HEK293 (cell line): ENCODE results near the gene CPA4.

Experiments
- FEZF1 ChIP-seq: fragments of 450-650 bp; formaldehyde crosslinking; IDR thresholded peaks from 2 replicates; pipeline ENCODE4 v1.5.1; 2016; ENCODE audit warnings: missing biosample characterization, missing genetic modification characterization
- YY1 ChIP-seq: fragments of 450-650 bp; formaldehyde crosslinking; IDR thresholded peaks from 2 replicates; pipeline ENCODE4 v1.5.1; 2018; ENCODE audit warnings: missing biosample characterization, missing genetic modification characterization
- ZNF138 ChIP-seq: fragments of 450-650 bp; formaldehyde crosslinking; IDR thresholded peaks from 2 replicates; pipeline ENCODE4 v1.5.1; 2016; ENCODE audit warnings: missing biosample characterization, missing genetic modification characterization, borderline replicate concordance
- ZNF274 ChIP-seq, 2 experiments: fragments of 200-500 bp in 1 of 2; fragments of 450-650 bp in 1 of 2; sonication (Bioruptor generic) in 1 of 2; formaldehyde crosslinking in 1 of 2; IDR thresholded peaks; 2 replicates each; pipeline versions ENCODE4 v1.5.1 to v1.6.1; 2014 to 2016; ENCODE audit warnings: borderline replicate concordance in 1 of 2, inconsistent platforms in 1 of 2, low read length in 1 of 2, missing biosample characterization in 1 of 2, missing genetic modification characterization in 1 of 2
- ZNF558 ChIP-seq: fragments of 450-650 bp; formaldehyde crosslinking; IDR thresholded peaks from 2 replicates; pipeline ENCODE4 v1.5.1; 2016; ENCODE audit warnings: missing biosample characterization, missing genetic modification characterization
- TF ChIP-seq, protein P1 (sequence below): fragments of 450-650 bp; formaldehyde crosslinking; IDR thresholded peaks from 2 replicates; pipeline ENCODE4 v1.5.1; 2016; ENCODE audit warnings: missing biosample characterization, missing genetic modification characterization
- TF ChIP-seq, protein P2 (sequence below): fragments of 450-650 bp; formaldehyde crosslinking; IDR thresholded peaks from 2 replicates; pipeline ENCODE4 v1.5.1; 2016; ENCODE audit warnings: missing biosample characterization, missing genetic modification characterization
- TF ChIP-seq, protein P3 (sequence below): fragments of 450-650 bp; formaldehyde crosslinking; IDR thresholded peaks from 2 replicates; pipeline ENCODE4 v1.5.1; 2016; ENCODE audit warnings: missing biosample characterization, missing genetic modification characterization
- TF ChIP-seq, protein P4 (sequence below): fragments of 450-650 bp; formaldehyde crosslinking; IDR thresholded peaks from 2 replicates; pipeline ENCODE4 v1.5.1; 2016; ENCODE audit warnings: missing biosample characterization, missing genetic modification characterization
- TF ChIP-seq, protein P5 (sequence below): fragments of 450-650 bp; formaldehyde crosslinking; IDR thresholded peaks from 2 replicates; pipeline ENCODE4 v1.5.1; 2016; ENCODE audit warnings: missing biosample characterization, missing genetic modification characterization, low read depth

DNA sequence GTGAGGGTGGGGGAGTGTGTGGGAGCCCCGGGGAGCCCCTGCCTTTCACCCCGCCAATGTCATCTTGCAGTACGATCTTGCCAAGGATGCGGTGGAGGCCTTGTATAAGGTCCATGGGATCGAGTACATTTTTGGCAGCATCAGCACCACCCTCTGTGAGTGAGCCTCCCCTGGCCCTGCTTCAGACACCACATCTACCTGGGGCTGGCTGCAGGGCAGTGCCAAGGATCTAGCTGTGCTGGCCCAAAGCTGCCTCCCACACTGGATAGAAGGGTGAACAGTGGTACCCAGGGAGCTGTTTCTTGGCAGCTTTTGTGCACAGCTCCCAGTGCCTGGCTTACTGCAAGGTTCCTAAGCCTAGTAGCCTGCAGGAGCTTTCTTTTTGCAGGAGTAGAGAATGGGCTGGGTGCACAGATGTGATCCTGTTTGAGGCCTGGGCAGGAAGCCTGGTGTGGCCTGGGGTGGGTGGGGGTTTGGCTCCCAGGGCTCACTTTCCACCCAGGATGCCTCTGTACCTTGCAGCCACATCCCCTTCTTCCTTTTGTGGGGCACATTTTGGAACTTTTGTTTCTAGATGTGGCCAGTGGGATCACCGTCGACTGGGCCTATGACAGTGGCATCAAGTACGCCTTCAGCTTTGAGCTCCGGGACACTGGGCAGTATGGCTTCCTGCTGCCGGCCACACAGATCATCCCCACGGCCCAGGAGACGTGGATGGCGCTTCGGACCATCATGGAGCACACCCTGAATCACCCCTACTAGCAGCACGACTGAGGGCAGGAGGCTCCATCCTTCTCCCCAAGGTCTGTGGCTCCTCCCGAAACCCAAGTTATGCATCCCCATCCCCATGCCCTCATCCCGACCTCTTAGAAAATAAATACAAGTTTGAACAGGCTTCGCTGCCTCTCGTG, 75.1 kb downstream of the CPA4 start:
- TF ChIP-seq, protein P1, sequence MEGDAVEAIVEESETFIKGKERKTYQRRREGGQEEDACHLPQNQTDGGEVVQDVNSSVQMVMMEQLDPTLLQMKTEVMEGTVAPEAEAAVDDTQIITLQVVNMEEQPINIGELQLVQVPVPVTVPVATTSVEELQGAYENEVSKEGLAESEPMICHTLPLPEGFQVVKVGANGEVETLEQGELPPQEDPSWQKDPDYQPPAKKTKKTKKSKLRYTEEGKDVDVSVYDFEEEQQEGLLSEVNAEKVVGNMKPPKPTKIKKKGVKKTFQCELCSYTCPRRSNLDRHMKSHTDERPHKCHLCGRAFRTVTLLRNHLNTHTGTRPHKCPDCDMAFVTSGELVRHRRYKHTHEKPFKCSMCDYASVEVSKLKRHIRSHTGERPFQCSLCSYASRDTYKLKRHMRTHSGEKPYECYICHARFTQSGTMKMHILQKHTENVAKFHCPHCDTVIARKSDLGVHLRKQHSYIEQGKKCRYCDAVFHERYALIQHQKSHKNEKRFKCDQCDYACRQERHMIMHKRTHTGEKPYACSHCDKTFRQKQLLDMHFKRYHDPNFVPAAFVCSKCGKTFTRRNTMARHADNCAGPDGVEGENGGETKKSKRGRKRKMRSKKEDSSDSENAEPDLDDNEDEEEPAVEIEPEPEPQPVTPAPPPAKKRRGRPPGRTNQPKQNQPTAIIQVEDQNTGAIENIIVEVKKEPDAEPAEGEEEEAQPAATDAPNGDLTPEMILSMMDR (tag by site-specific recombination) = no peak
- TF ChIP-seq ZNF558 (tag by site-specific recombination) (no peak), ZNF274 (IDR thresholded peaks at IDR 0.05; ENCODE audit: low read length) (no peak), ZNF274 (tag by site-specific recombination; IDR thresholded peaks at IDR 0.05; ENCODE audit: borderline replicate concordance) (no peak), FEZF1 (tag by site-specific recombination) (no peak), ZNF138 (tag by site-specific recombination) (no peak), YY1 (tag by site-specific recombination) (no peak)
- TF ChIP-seq, protein P2, sequence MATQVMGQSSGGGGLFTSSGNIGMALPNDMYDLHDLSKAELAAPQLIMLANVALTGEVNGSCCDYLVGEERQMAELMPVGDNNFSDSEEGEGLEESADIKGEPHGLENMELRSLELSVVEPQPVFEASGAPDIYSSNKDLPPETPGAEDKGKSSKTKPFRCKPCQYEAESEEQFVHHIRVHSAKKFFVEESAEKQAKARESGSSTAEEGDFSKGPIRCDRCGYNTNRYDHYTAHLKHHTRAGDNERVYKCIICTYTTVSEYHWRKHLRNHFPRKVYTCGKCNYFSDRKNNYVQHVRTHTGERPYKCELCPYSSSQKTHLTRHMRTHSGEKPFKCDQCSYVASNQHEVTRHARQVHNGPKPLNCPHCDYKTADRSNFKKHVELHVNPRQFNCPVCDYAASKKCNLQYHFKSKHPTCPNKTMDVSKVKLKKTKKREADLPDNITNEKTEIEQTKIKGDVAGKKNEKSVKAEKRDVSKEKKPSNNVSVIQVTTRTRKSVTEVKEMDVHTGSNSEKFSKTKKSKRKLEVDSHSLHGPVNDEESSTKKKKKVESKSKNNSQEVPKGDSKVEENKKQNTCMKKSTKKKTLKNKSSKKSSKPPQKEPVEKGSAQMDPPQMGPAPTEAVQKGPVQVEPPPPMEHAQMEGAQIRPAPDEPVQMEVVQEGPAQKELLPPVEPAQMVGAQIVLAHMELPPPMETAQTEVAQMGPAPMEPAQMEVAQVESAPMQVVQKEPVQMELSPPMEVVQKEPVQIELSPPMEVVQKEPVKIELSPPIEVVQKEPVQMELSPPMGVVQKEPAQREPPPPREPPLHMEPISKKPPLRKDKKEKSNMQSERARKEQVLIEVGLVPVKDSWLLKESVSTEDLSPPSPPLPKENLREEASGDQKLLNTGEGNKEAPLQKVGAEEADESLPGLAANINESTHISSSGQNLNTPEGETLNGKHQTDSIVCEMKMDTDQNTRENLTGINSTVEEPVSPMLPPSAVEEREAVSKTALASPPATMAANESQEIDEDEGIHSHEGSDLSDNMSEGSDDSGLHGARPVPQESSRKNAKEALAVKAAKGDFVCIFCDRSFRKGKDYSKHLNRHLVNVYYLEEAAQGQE (tag by site-specific recombination) = no peak
- TF ChIP-seq, protein P3, sequence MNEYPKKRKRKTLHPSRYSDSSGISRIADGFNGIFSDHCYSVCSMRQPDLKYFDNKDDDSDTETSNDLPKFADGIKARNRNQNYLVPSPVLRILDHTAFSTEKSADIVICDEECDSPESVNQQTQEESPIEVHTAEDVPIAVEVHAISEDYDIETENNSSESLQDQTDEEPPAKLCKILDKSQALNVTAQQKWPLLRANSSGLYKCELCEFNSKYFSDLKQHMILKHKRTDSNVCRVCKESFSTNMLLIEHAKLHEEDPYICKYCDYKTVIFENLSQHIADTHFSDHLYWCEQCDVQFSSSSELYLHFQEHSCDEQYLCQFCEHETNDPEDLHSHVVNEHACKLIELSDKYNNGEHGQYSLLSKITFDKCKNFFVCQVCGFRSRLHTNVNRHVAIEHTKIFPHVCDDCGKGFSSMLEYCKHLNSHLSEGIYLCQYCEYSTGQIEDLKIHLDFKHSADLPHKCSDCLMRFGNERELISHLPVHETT = no peak
- TF ChIP-seq, protein P4, sequence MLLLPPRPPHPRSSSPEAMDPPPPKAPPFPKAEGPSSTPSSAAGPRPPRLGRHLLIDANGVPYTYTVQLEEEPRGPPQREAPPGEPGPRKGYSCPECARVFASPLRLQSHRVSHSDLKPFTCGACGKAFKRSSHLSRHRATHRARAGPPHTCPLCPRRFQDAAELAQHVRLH = no peak
- TF ChIP-seq, protein P5, sequence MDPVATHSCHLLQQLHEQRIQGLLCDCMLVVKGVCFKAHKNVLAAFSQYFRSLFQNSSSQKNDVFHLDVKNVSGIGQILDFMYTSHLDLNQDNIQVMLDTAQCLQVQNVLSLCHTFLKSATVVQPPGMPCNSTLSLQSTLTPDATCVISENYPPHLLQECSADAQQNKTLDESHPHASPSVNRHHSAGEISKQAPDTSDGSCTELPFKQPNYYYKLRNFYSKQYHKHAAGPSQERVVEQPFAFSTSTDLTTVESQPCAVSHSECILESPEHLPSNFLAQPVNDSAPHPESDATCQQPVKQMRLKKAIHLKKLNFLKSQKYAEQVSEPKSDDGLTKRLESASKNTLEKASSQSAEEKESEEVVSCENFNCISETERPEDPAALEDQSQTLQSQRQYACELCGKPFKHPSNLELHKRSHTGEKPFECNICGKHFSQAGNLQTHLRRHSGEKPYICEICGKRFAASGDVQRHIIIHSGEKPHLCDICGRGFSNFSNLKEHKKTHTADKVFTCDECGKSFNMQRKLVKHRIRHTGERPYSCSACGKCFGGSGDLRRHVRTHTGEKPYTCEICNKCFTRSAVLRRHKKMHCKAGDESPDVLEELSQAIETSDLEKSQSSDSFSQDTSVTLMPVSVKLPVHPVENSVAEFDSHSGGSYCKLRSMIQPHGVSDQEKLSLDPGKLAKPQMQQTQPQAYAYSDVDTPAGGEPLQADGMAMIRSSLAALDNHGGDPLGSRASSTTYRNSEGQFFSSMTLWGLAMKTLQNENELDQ (tag by site-specific recombination) = no peak
